HL-60 (cell line): ENCODE measurements around the gene SYVN1.

Experiments used
- CTCF ChIP-seq: IDR thresholded peaks from one replicate; pipeline ENCODE4 v1.5.1; 2011; ENCODE audit warnings: low read length, control low read depth, inconsistent platforms; ENCODE audit not compliant: insufficient read depth
- POLR2AphosphoS5 ChIP-seq: IDR thresholded peaks from 2 replicates; pipeline ENCODE4 v1.6.1; 2012; ENCODE audit warnings: low read depth
- SPI1 ChIP-seq: IDR thresholded peaks from 2 replicates; pipeline ENCODE4 v1.6.1; 2012; ENCODE audit warnings: low read depth, mild to moderate bottlenecking, borderline replicate concordance
- TF ChIP-seq, protein P1 (sequence below): IDR thresholded peaks from 2 replicates; pipeline ENCODE4 v1.6.1; 2012; ENCODE audit warnings: low read depth; ENCODE audit not compliant: insufficient replicate concordance

DNA sequence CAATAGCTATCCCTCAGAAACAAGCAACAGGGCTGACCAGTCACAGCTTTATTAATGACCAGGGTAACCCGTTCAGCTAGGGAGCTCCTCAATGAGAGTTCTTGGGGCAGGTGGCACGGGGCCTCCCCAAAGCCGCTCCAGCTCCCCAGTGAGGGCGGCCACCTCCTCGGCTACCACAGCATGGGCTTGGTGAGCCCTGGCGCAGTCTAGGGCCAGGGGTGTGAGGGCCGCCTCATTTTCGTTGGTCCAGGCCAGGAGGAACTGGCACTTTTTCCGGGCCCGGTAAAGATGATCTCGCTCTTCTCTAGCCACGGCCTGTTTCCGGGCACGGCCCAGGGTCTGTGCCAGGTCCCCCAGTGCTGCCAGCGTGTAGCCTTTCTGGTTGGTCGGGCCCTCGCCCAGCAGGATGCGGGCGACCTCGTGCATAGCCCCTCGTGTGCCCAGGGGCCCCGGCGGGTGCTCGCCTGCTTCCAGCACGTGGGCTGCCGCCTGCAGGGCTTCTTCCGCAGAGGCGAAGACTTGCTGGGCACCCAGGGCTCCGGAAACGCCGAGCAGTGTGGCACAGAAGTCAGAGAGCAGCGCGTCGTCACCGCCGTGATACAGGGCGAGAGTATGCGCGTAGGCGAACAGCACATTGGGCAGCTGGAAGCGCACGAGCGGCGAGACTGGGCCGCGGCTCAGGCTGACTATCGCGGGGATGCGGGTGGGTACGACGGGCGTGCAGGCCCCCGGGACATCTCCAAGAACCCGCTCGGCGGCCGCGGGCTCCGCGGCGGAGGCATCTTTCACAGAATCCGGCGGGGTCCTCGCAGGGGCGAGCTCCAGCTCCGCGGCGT lies 17.7 kb downstream of the SYVN1 start:
- TF ChIP-seq CTCF (no peak), SPI1 (no peak), POLR2AphosphoS5 (peak; percentile 55; the same call in 1 of the 2 replicates)
- TF ChIP-seq, protein P1, sequence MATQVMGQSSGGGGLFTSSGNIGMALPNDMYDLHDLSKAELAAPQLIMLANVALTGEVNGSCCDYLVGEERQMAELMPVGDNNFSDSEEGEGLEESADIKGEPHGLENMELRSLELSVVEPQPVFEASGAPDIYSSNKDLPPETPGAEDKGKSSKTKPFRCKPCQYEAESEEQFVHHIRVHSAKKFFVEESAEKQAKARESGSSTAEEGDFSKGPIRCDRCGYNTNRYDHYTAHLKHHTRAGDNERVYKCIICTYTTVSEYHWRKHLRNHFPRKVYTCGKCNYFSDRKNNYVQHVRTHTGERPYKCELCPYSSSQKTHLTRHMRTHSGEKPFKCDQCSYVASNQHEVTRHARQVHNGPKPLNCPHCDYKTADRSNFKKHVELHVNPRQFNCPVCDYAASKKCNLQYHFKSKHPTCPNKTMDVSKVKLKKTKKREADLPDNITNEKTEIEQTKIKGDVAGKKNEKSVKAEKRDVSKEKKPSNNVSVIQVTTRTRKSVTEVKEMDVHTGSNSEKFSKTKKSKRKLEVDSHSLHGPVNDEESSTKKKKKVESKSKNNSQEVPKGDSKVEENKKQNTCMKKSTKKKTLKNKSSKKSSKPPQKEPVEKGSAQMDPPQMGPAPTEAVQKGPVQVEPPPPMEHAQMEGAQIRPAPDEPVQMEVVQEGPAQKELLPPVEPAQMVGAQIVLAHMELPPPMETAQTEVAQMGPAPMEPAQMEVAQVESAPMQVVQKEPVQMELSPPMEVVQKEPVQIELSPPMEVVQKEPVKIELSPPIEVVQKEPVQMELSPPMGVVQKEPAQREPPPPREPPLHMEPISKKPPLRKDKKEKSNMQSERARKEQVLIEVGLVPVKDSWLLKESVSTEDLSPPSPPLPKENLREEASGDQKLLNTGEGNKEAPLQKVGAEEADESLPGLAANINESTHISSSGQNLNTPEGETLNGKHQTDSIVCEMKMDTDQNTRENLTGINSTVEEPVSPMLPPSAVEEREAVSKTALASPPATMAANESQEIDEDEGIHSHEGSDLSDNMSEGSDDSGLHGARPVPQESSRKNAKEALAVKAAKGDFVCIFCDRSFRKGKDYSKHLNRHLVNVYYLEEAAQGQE = no peak
